GM21825 (cell line): ENCODE data around the gene UVSSA.
"Not testable (repeated sequence)": the region's sequence is repeated elsewhere in the genome, so short reads cannot be mapped to it uniquely, and the experiment has no call there.

Experiments
- ATAC-seq: cut with Tn5 transposase; IDR thresholded peaks from one replicate; pipeline ENCODE4 v1.9.1; 2021; ENCODE audit warnings: mild to moderate bottlenecking, moderate library complexity; ENCODE audit not compliant: unreplicated experiment

UVSSA gene

DNA sequence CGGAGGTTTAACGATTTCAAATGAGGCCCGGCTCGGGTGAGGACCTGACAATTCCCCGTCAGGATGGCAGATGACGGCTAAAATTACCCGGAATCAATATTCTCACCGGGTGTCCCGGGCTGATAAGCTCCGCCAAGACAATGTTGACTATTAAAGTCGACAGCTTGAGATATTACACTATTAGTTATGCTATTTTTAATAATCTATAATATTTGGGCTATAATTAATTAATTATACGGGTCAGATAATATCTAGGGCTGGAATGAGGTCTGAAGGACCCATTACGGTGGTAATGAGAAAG lies 68.6 kb downstream of the UVSSA start:
- no peak for ATAC-seq

DNA sequence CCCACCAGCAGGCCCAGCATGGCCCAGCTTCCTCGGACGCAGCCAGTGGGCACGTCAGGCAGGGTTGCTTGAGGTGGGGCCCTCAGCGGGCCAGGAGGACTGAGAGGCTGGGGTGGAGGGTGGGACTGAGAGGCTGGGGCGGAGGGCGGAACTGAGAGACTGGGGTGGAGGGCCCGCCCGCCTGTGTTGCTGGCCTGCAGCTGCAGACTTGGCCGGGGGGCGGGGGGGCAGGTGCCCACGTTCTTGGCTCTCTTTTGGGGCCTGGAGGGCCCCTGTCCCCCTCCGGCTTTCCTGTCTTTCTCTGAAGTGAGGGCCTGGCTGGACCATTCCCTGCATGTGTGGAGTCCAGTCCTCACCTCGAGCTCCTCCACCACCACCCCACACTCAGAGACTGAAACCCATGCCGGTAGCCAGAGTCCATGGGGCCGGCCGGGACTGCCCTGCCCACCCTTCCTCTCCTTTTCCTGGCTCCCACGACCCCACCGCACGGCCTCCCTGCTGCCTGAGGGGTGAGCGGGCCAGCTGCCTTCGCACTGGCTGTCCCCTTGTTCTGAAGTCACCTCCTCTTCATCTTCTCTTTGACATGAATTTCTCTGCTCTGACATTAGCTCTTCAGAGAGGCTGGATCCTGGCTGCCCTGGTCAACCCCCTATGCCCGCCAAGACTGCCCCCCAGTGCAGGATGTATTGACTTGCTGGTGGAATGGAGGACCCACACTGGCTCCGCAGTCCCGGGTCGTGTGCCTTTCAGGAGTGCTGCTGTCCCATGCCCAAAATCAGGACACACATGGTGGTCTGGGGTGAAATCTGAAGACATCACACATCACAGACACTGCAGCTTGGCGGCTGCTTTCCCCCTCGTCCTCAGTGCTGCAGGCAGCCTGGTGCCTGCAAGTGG lies 69.3 kb downstream of the UVSSA start:
- no peak for ATAC-seq

GRCh38 chr4:1416948-1417260 lies 69.9 kb downstream of the UVSSA start:
- no peak for ATAC-seq

DNA sequence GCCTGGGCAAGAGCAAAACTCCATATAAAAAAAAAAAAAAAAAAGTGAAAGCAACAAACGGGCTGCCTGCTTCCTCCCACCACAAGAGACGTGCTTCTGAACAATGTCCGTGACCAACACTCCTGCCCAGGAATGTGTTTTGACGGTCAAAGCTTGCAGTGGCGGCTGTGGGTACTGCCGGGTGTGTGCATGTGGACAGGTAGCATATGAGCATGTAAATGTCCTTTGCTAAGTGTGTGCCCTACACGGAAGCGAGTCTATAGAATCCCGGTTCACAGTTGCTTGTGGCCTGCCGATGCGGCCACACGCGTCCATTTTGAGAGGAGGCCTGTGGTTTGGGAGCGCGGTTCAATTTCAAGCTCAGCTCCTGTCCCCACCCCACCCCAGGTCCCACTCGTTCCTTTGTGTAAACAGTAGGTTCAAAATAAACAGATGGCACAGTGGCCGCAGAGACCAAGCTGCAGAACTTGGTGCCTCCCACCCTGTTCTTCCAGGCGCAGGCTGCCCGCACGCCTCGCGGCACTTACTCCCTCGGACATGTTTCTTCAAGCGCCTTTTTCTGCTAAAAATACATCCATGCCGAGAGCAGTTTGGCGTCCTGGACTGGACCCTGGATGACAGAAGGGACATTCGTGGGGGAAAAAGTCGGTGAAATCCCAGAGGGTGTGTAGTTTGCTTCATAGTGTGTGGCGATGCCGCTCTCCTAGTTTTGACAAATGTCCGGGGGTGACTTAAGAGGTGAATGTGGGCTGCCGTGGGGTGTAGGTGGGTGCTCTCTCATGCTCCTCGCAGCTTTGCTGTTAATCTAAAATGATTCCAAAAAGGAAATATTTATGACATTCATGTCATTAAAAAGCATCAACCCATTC lies 70.7 kb downstream of the UVSSA start:
- no peak for ATAC-seq

DNA sequence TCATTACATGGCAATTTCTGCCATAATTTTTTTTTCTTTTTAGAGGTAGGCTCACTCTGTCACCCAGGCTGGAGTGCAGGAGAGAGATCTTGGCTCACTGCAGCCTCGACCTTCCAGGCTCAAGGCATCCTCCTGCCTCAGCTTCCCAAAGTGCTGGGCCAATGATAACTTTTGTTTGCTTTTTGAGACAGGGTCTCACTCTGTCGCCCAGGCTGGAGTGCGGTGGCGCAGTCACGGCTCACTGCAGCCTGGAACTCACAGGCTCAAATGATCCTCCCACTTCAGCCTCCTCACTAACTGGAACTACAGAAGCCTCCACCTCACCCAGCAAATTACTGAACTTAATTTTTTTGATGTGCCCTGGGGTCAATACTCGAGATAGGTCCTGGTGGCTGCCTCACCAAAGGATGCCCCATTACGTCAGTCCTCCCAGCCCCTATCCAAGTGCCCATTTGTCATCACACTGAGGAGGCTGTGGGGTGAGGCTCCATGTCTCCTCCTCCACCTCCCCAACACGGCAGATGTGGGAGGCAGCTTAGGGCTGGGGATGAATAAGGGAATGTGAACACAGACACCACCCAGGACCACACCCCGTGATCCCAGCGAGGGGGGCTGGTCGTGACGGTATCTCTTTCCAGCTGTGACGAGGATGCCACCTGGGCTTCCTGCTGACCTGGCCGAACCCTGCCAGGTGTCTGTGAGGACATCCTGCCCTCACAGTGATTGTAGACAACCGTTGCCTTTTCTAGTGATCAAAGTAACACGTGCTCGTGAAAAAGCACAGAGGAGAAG lies 71.7 kb downstream of the UVSSA start:
- ATAC-seq, result no peak

GRCh38 chr4:1419708-1420107 lies 72.7 kb downstream of the UVSSA start:
- no peak for ATAC-seq

GRCh38 chr4:1421657-1422056 lies 74.6 kb downstream of the UVSSA start:
- no peak for ATAC-seq

DNA sequence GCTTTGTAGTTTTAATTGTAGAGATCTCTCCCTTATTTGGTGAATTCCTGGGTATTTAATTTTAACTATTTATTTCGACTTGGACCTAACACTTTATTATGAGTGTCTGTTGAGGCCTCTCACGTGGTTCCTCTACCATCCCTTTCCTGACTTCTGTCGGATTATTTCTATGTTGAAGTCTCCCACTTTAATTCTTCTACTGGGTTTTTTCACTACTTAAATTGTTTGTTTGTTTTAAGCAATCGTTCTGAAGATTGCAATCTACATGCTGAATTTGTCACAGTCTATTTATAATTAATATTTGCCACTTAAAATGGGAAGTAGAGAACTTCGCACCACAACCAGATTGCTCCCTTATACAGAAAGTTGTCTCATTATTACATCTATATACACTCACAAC lies 80.0 kb downstream of the UVSSA start:
- ATAC-seq, result no peak

DNA sequence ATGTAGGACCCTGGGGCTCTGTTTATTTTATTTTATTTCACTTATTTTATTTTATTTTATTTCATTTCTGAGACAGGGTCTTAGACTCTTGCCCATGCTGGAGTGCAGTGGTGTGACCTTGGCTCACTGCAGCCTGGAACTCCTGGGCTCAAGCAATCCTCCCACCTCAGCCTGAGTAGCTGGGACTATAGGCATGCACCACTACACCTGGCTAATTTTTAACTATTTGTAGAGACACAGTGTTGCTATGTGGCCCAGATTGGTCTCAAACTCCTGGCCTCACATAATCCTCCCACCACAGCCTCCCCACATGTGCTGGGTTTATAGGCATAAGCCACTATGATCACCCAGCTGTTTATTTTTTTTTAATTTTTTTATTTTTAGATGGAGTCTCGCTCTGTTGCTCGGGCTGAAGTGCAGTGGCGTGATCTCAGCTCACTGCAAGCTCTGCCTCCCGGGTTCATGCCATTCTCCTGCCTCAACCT lies 96.7 kb downstream of the UVSSA start:
- ATAC-seq, result not testable (repeated sequence)
